ENCODE results near the gene CRYGN.

Gene CRYGN

GRCh38 chr7:151457534-151457933 lies 17.6 kb upstream of the CRYGN start:
- Histone ChIP-seq H3K27me3 (peaks cover 26% of the 10 kb centered on the region), H3K4me1 (ENCODE audit: control insufficient read depth in 1 of 2, insufficient read depth in 1 of 2, low read depth in 1 of 2, low read length in 1 of 2) (no peaks in the 10 kb centered on the region), H3K4me3 (ENCODE audit: low read depth in 1 of 2, low read length in 1 of 2) (no peak overlapping the region), H3K36me3 (no peaks in the 10 kb centered on the region), H3K9me3 (no peaks in the 10 kb centered on the region), H3K27ac (no peak overlapping the region)
- TF ChIP-seq, protein P1, sequence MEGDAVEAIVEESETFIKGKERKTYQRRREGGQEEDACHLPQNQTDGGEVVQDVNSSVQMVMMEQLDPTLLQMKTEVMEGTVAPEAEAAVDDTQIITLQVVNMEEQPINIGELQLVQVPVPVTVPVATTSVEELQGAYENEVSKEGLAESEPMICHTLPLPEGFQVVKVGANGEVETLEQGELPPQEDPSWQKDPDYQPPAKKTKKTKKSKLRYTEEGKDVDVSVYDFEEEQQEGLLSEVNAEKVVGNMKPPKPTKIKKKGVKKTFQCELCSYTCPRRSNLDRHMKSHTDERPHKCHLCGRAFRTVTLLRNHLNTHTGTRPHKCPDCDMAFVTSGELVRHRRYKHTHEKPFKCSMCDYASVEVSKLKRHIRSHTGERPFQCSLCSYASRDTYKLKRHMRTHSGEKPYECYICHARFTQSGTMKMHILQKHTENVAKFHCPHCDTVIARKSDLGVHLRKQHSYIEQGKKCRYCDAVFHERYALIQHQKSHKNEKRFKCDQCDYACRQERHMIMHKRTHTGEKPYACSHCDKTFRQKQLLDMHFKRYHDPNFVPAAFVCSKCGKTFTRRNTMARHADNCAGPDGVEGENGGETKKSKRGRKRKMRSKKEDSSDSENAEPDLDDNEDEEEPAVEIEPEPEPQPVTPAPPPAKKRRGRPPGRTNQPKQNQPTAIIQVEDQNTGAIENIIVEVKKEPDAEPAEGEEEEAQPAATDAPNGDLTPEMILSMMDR (IDR thresholded peaks at IDR 0.05), result no peak

DNA sequence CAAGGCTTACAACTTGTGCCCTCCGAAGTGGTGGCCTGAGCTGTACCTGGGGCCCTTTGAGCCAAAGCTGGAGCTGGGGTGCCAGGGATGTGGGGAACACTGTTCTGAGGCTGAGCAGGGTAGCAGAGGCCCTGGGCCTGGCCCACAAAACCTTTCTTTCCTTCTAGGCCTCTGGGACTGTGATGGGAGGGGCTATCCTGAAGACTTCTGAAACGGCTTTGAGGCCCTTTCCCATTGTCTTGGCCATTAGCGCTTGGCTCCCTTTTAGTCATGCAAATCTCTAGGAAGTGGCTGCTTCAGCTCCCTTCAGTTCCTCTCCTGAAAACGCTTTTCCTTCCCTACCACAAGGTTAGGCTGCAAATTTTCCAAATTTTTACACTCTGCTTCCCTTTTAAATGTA lies 16.8 kb upstream of the CRYGN start:
- Histone ChIP-seq H3K9me3 (no peaks in the 10 kb centered on the region), H3K27me3 (peaks cover 26% of the 10 kb centered on the region), H3K36me3 (no peaks in the 10 kb centered on the region), H3K4me1 (ENCODE audit: control insufficient read depth in 1 of 2, insufficient read depth in 1 of 2, low read depth in 1 of 2, low read length in 1 of 2) (no peaks in the 10 kb centered on the region), H3K27ac (no peak overlapping the region), H3K4me3 (ENCODE audit: low read depth in 1 of 2, low read length in 1 of 2) (no peak overlapping the region)
- TF ChIP-seq, protein P1 (IDR thresholded peaks at IDR 0.05), result no peak

- TF ChIP-seq, protein P1 (IDR thresholded peaks at IDR 0.05), result no peak
- Histone ChIP-seq H3K27ac (no peak overlapping the region), H3K9me3 (no peaks in the 10 kb centered on the region), H3K27me3 (peaks cover 23% of the 10 kb centered on the region), H3K4me1 (ENCODE audit: control insufficient read depth in 1 of 2, insufficient read depth in 1 of 2, low read depth in 1 of 2, low read length in 1 of 2) (no peaks in the 10 kb centered on the region), H3K36me3 (no peaks in the 10 kb centered on the region), H3K4me3 (ENCODE audit: low read depth in 1 of 2, low read length in 1 of 2) (no peak overlapping the region)
These were observed 16.3 kb upstream of the CRYGN start for GRCh38 chr7:151456276-151456675.

DNA sequence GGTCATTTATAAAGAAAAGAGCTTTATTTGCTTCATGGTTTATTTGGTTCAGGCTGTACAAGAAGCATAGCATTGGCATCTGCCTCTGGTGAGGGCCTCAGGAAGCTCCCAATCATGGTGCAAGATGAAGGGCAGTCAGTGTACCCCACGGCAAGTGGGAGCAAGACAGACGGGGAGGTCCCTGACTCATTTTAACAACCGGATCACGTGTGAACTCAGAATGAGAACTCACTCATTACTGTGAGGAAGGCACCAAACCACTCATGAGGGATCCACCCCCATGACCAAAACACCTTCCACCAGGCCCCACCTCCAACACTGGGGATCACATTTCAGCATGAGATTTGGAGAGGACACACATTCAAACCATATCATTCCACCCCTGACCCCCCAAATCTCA lies 15.7 kb upstream of the CRYGN start:
- H3K4me3 ChIP-seq (ENCODE audit: low read depth in 1 of 2, low read length in 1 of 2), result no peak overlapping the region
- H3K27me3 ChIP-seq, result peaks cover 18% of the 10 kb centered on the region
- no peaks in the 10 kb centered on the region for H3K36me3 ChIP-seq
- H3K4me1 ChIP-seq (ENCODE audit: control insufficient read depth in 1 of 2, insufficient read depth in 1 of 2, low read depth in 1 of 2, low read length in 1 of 2), result no peaks in the 10 kb centered on the region
- TF ChIP-seq, protein P1 (IDR thresholded peaks at IDR 0.05), result no peak
- no peak overlapping the region for H3K27ac ChIP-seq
- H3K9me3 ChIP-seq, result no peaks in the 10 kb centered on the region

DNA sequence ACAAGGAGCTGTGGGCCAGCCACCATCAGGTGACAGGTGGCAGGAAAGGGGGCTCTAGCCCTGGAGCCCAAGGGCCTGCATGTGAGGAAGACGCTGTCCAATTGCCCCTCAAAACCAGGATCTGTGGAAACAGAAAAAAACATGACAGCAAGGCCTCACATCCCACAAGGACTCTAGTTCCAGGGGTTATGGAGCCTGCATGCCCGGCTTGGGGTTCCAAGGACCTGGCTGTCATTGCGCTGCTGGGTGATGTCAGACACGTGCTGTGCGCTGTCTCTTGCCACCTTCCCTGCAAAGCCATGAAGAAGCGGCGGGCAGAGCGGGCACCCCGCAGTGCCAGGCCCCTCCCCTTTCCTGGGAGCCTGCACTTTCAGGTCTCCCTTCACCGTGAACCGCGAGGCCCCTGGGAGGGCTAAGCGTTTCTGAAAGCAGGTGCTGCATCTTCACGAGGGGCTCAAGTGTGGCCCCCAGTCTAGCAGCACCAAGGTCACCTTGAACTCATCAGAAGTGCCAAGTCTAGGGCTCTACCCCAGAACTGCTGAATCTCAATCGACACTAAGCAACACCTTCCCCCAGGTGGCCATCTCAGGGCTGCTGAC lies 15.1 kb upstream of the CRYGN start:
- no peak overlapping the region for H3K27ac ChIP-seq
- no peaks in the 10 kb centered on the region for H3K9me3 ChIP-seq
- TF ChIP-seq, protein P1 (IDR thresholded peaks at IDR 0.05), result no peak
- H3K36me3 ChIP-seq, result no peaks in the 10 kb centered on the region
- H3K27me3 ChIP-seq, result peaks cover 13% of the 10 kb centered on the region
- no peak overlapping the region for H3K4me3 ChIP-seq (ENCODE audit: low read depth in 1 of 2, low read length in 1 of 2)
- no peaks in the 10 kb centered on the region for H3K4me1 ChIP-seq (ENCODE audit: control insufficient read depth in 1 of 2, insufficient read depth in 1 of 2, low read depth in 1 of 2, low read length in 1 of 2)

DNA sequence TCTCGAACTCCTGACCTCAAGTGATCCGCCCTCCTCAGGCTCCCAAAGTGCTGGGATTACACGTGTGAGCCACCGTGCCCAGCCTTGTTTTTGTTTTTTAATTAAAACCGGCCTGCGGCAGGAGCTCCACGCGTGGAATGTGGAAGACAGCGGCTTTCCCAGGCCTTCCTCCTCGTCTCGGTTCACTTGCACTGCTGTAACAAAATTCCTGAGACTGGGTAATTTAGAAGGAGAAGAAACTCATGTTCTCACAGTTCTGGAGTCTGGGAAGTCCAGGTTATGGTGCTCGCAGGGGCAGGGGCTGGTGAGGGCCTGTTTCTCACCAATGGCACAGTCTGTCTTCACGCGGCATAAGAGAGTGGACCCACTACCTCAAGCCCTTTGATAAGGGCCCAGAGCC lies 14.4 kb upstream of the CRYGN start:
- TF ChIP-seq, protein P1 (IDR thresholded peaks at IDR 0.05), result no peak
- H3K4me3 ChIP-seq (ENCODE audit: low read depth in 1 of 2, low read length in 1 of 2), result no peak overlapping the region
- no peaks in the 10 kb centered on the region for H3K9me3 ChIP-seq
- no peak overlapping the region for H3K27ac ChIP-seq
- H3K4me1 ChIP-seq (ENCODE audit: control insufficient read depth in 1 of 2, insufficient read depth in 1 of 2, low read depth in 1 of 2, low read length in 1 of 2), result no peaks in the 10 kb centered on the region
- H3K27me3 ChIP-seq, result peaks cover 13% of the 10 kb centered on the region
- H3K36me3 ChIP-seq, result no peaks in the 10 kb centered on the region
